Panc1 (cell line): ENCODE data around the gene PDZD2.

Source experiments
- CTCF ChIP-seq: fragments of 450-650 bp; IDR thresholded peaks from 2 replicates; pipeline ENCODE4 v1.5.1; 2017; ENCODE audit warnings: mild to moderate bottlenecking
- POLR2AphosphoS5 ChIP-seq: IDR thresholded peaks from 2 replicates; pipeline ENCODE4 v1.6.1; 2012; ENCODE audit warnings: mild to moderate bottlenecking, low read depth, low read length, moderate library complexity
- TCF7L2 ChIP-seq: IDR thresholded peaks from 2 replicates; pipeline ENCODE4 v1.6.1; 2011; ENCODE audit warnings: mild to moderate bottlenecking, low read depth, low read length, inconsistent platforms
- TF ChIP-seq, protein P1 (sequence below), 2 experiments: IDR thresholded peaks; 2 replicates each; pipeline ENCODE4 v1.6.1; 2011 to 2012; ENCODE audit warnings: low read depth in 2 of 2, control low read depth in 1 of 2, low read length in 1 of 2, mild to moderate bottlenecking in 1 of 2, moderate library complexity in 1 of 2; ENCODE audit not compliant: insufficient read depth in 1 of 2

GRCh38 chr5:32071351-32071944 is 432.5 kb downstream of the PDZD2 start:
- TF ChIP-seq POLR2AphosphoS5, result no peak
- TF ChIP-seq, protein P1, sequence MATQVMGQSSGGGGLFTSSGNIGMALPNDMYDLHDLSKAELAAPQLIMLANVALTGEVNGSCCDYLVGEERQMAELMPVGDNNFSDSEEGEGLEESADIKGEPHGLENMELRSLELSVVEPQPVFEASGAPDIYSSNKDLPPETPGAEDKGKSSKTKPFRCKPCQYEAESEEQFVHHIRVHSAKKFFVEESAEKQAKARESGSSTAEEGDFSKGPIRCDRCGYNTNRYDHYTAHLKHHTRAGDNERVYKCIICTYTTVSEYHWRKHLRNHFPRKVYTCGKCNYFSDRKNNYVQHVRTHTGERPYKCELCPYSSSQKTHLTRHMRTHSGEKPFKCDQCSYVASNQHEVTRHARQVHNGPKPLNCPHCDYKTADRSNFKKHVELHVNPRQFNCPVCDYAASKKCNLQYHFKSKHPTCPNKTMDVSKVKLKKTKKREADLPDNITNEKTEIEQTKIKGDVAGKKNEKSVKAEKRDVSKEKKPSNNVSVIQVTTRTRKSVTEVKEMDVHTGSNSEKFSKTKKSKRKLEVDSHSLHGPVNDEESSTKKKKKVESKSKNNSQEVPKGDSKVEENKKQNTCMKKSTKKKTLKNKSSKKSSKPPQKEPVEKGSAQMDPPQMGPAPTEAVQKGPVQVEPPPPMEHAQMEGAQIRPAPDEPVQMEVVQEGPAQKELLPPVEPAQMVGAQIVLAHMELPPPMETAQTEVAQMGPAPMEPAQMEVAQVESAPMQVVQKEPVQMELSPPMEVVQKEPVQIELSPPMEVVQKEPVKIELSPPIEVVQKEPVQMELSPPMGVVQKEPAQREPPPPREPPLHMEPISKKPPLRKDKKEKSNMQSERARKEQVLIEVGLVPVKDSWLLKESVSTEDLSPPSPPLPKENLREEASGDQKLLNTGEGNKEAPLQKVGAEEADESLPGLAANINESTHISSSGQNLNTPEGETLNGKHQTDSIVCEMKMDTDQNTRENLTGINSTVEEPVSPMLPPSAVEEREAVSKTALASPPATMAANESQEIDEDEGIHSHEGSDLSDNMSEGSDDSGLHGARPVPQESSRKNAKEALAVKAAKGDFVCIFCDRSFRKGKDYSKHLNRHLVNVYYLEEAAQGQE (IDR thresholded peaks at IDR 0.05; ENCODE audit: insufficient read depth in 1 of 2, low read depth in 2 of 2, low read length in 1 of 2), result no peak
- no peak for TF ChIP-seq CTCF
- TF ChIP-seq TCF7L2, result no peak
